Parathyroid adenoma (tissue), 2 donors: ENCODE data around the gene RUNX2.

ENCODE experiments used
- H2AFZ ChIP-seq: fragments of 300-600 bp; sonication (generic); one replicate; pipeline ENCODE4 v1.7.0; 2017; ENCODE audit warnings: antibody characterized with exemption, mild to moderate bottlenecking
- H3K27ac ChIP-seq: fragments of 300-600 bp; sonication (generic); one replicate; pipeline ENCODE4 v1.7.0; 2017
- H3K27me3 ChIP-seq: fragments of 300-600 bp; sonication (generic); one replicate; pipeline ENCODE4 v1.7.0; 2017; ENCODE audit warnings: low read length; ENCODE audit not compliant: control insufficient read depth, insufficient read depth
- H3K36me3 ChIP-seq: fragments of 300-600 bp; sonication (generic); one replicate; pipeline ENCODE4 v1.7.0; 2017; ENCODE audit warnings: low read length; ENCODE audit not compliant: control insufficient read depth, insufficient read depth
- H3K4me1 ChIP-seq: fragments of 300-600 bp; sonication (generic); one replicate; pipeline ENCODE4 v1.7.0; 2017; ENCODE audit warnings: control low read depth
- H3K4me2 ChIP-seq: fragments of 300-600 bp; sonication (generic); one replicate; pipeline ENCODE4 v1.7.0; 2017; ENCODE audit warnings: low read length
- H3K4me3 ChIP-seq: fragments of 300-600 bp; sonication (generic); one replicate; pipeline ENCODE4 v1.7.0; 2017; ENCODE audit warnings: low read depth, low read length
- H3K79me2 ChIP-seq: fragments of 300-600 bp; sonication (generic); one replicate; pipeline ENCODE4 v1.7.0; 2017; ENCODE audit warnings: control low read depth
- H3K9ac ChIP-seq: fragments of 300-600 bp; sonication (generic); one replicate; pipeline ENCODE4 v1.7.0; 2017; ENCODE audit warnings: mild to moderate bottlenecking
- H3K9me3 ChIP-seq: fragments of 300-600 bp; sonication (generic); one replicate; pipeline ENCODE4 v1.7.0; 2017; ENCODE audit warnings: low read length; ENCODE audit not compliant: control insufficient read depth
- TF ChIP-seq, protein P1 (sequence below): fragments of 300-600 bp; sonication (generic); IDR thresholded peaks from one replicate; pipeline ENCODE4 v1.7.0; 2017; ENCODE audit warnings: antibody characterized with exemption, mild to moderate bottlenecking
- donor health status: primary hyperparathyroidism.

Gene RUNX2

DNA sequence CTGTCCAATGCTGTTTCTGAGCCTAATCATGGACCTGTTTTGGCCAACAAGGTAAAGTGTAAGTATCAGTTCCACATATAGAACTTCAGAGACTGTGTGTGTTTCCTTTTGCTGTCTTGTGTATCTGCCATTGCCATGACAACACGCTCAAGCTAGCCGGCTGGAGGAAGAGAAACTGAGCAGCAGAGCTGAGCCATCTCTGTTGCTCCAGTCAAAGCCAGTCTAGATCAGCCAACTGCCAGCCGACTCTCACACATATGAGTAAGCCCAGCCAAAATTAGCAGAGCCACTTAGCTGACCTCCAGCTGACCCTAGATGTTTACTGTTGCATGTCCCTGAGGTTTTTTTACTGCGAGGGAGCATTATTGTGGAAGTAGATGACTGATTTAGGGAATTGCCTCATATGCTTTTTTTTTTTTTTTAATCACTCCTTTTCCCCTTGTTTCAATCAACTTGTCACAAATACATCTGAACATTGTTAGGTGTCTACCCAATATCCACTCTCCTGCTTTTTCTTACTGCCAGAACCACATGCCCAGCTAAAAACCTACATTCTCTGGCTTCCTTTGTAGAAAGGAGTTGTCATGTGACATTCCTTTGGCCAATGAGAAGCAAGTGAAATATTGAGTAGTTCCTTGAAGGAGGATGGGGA is 353.9 kb downstream of the RUNX2 start:
- H3K27ac ChIP-seq: no peak overlapping the region
- H2AFZ ChIP-seq: no peak overlapping the region
- no peaks in the 10 kb centered on the region for H3K9me3 ChIP-seq
- H3K79me2 ChIP-seq: no peaks in the 10 kb centered on the region
- H3K9ac ChIP-seq: no peak overlapping the region
- H3K4me2 ChIP-seq: no peak overlapping the region
- H3K4me3 ChIP-seq: no peak overlapping the region
- H3K27me3 ChIP-seq: no peaks in the 10 kb centered on the region
- TF ChIP-seq, protein P1, sequence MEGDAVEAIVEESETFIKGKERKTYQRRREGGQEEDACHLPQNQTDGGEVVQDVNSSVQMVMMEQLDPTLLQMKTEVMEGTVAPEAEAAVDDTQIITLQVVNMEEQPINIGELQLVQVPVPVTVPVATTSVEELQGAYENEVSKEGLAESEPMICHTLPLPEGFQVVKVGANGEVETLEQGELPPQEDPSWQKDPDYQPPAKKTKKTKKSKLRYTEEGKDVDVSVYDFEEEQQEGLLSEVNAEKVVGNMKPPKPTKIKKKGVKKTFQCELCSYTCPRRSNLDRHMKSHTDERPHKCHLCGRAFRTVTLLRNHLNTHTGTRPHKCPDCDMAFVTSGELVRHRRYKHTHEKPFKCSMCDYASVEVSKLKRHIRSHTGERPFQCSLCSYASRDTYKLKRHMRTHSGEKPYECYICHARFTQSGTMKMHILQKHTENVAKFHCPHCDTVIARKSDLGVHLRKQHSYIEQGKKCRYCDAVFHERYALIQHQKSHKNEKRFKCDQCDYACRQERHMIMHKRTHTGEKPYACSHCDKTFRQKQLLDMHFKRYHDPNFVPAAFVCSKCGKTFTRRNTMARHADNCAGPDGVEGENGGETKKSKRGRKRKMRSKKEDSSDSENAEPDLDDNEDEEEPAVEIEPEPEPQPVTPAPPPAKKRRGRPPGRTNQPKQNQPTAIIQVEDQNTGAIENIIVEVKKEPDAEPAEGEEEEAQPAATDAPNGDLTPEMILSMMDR: no peak
- no peaks in the 10 kb centered on the region for H3K36me3 ChIP-seq
- H3K4me1 ChIP-seq: no peaks in the 10 kb centered on the region

- Histone ChIP-seq H2AFZ (no peak overlapping the region), H3K9ac (no peak overlapping the region), H3K79me2 (no peaks in the 10 kb centered on the region), H3K27ac (no peak overlapping the region), H3K4me1 (no peaks in the 10 kb centered on the region), H3K36me3 (no peaks in the 10 kb centered on the region), H3K4me2 (no peak overlapping the region), H3K27me3 (no peaks in the 10 kb centered on the region), H3K4me3 (no peak overlapping the region), H3K9me3 (no peaks in the 10 kb centered on the region)
- TF ChIP-seq, protein P1: no peak
These were observed 356.3 kb downstream of the RUNX2 start for GRCh38 chr6:45684476-45684875.

GRCh38 chr6:45685076-45685475 is 356.9 kb downstream of the RUNX2 start:
- no peaks in the 10 kb centered on the region for H3K9me3 ChIP-seq
- H3K4me1 ChIP-seq: no peaks in the 10 kb centered on the region
- no peak overlapping the region for H3K9ac ChIP-seq
- no peaks in the 10 kb centered on the region for H3K27me3 ChIP-seq
- no peak overlapping the region for H3K4me3 ChIP-seq
- H3K79me2 ChIP-seq: no peaks in the 10 kb centered on the region
- H2AFZ ChIP-seq: no peak overlapping the region
- no peak overlapping the region for H3K27ac ChIP-seq
- H3K36me3 ChIP-seq: no peaks in the 10 kb centered on the region
- no peak overlapping the region for H3K4me2 ChIP-seq
- TF ChIP-seq, protein P1: no peak

DNA sequence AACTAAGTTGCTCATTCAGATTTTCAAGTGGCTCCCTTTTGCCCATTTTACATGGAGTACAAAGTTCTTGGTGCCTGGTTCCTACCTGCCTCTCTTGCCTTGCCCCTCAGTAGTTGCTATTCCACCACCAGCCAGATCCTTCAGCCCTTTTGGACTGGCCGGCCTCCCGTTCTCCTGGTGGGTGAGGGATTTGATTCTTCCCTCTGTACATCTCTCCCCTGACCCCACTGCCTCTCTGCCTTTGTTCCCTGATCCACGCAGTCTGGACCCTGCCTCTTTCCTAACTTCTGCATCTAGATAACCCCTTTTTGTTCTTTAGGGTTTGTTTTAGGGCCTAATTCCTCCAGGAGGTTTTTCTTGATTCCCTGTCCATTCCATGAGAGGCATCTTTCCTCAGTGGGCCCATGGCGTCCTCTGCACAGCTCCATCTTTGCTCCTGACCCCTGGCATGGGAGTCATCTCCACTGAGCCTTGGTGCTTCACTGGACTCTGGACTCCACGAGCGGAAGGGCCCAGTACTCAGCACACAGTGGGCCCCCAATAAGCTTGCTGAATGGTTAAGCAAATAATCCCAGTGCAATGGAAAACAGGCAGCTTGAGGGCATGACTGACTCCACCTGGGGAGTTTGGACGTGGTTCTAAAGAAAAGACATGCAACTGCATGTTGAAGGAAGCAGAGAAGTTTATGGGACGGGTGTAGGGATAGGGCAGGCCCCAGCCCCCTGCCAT is 358.9 kb downstream of the RUNX2 start:
- no peak overlapping the region for H3K9ac ChIP-seq
- H3K4me2 ChIP-seq: no peak overlapping the region
- no peaks in the 10 kb centered on the region for H3K79me2 ChIP-seq

More for the DNA sequence above, 358.9 kb downstream of the RUNX2 start:
- TF ChIP-seq, protein P1: no peak
- Histone ChIP-seq H3K27ac (no peak overlapping the region), H3K4me3 (no peak overlapping the region), H3K9me3 (no peaks in the 10 kb centered on the region), H2AFZ (no peak overlapping the region), H3K36me3 (no peaks in the 10 kb centered on the region), H3K27me3 (no peaks in the 10 kb centered on the region), H3K4me1 (no peaks in the 10 kb centered on the region)
